ENCODE measurements around the gene SYT10. TPM values are rescaled to one million over a fixed set of nuclear protein-coding genes. Genes with fewer than 3 reads are reported as not detected.
A peak's percentile ranks its signal among the peaks of the same experiment; 100 is the strongest.

Gene SYT10
- polyA plus RNA-seq, 1 of the 3 experiments (the other 2 are of a cell fraction) = not detected

- CTCF ChIA-PET = no interaction called here
- TF ChIP-seq TAF1 (IDR thresholded peaks at IDR 0.05; ENCODE audit: borderline replicate concordance, low read depth, low read length) (no peak), NFIC (IDR thresholded peaks at IDR 0.05; ENCODE audit: borderline replicate concordance) (no peak), ZBTB33 (IDR thresholded peaks at IDR 0.05; ENCODE audit: borderline replicate concordance, low read depth) (no peak), MEF2A (IDR thresholded peaks at IDR 0.05; ENCODE audit: borderline replicate concordance, low read depth) (no peak), FOXM1 (IDR thresholded peaks at IDR 0.05; ENCODE audit: low read depth) (no peak), NRF1 (IDR thresholded peaks at IDR 0.05; ENCODE audit: low read depth, low read length) (no peak), RCOR1 (IDR thresholded peaks at IDR 0.05; ENCODE audit: low read length) (no peak), RXRA (IDR thresholded peaks at IDR 0.05; ENCODE audit: borderline replicate concordance, low read depth) (no peak), PBX3 (IDR thresholded peaks at IDR 0.05) (no peak), CHD2 (IDR thresholded peaks at IDR 0.05; ENCODE audit: low read length, partially characterized antibody) (no peak), TEAD4 (IDR thresholded peaks at IDR 0.05; ENCODE audit: borderline replicate concordance, insufficient read depth) (no peak), GATA2 (CRISPR knock-in tag; IDR thresholded peaks at IDR 0.05) (no peak), JUND (IDR thresholded peaks at IDR 0.05) (no peak), USF2 (IDR thresholded peaks at IDR 0.05; ENCODE audit: borderline replicate concordance, low read depth, low read length) (no peak)
- H3K27me3 ChIP-seq (ENCODE audit: insufficient read depth) = peaks cover 31% of the 10 kb centered on the region
- H3K36me3 ChIP-seq (replicated peaks in 1 of 2; ENCODE audit: control insufficient read depth in 1 of 2, insufficient read depth in 2 of 2, low read length in 1 of 2) = no peaks in the 10 kb centered on the region
- H3F3A ChIP-seq (replicated peaks; ENCODE audit: insufficient read depth) = no peaks in the 10 kb centered on the region
- no peak overlapping the region for H3K9ac ChIP-seq
- H3K4me1 ChIP-seq (ENCODE audit: control insufficient read depth in 1 of 2, insufficient read depth in 2 of 2, low read depth in 1 of 2, low read length in 1 of 2) = no peaks in the 10 kb centered on the region
- POLR2A ChIA-PET = no interaction called here
- peak overlapping the region; percentile 37 to 66; a peak in 3 of 4 replicates for H3K4me3 ChIP-seq (ENCODE audit: low read depth in 2 of 2, low read length in 1 of 2)
- peak; percentile 27 for DNase-seq
- H3K79me2 ChIP-seq (ENCODE audit: insufficient read depth) = no peaks in the 10 kb centered on the region
- H3K4me2 ChIP-seq = peak overlapping the region; percentile 83
- 18% methylated on average over 49 of the region's 68 CpGs for WGBS (ENCODE audit: low lambda C conversion rate)
- no peak overlapping the region for H3K27ac ChIP-seq (ENCODE audit: low read depth in 2 of 2, low read length in 1 of 2)
- no peaks in the 10 kb centered on the region for H3K9me2 ChIP-seq
- peak overlapping the region; percentile 90; the same call in 1 of the 2 replicates for H2AFZ ChIP-seq (ENCODE audit: low read depth)
- no peaks in the 10 kb centered on the region for H3K9me3 ChIP-seq
- no peaks in the 10 kb centered on the region for H4K20me1 ChIP-seq (ENCODE audit: insufficient read depth)
These were observed 600 bp downstream of the SYT10 start for GRCh38 chr12:33438851-33439586.
